HL-60/S4 (cell line): ENCODE data around the gene DDX42.
"Not testable (repeated sequence)": the region's sequence is repeated elsewhere in the genome, so short reads cannot be mapped to it uniquely, and the experiment has no call there.

Experiments
- in situ Hi-C: fragments of 300-500 bp; cut with MboI; formaldehyde crosslinking; loops from 2 replicates; pipeline ENCODE4 v1.14.3; 2022; ENCODE audit warnings: low sequenced_read_pairs

Gene DDX42

GRCh38 chr17:63859257-63859656 is 85.3 kb downstream of the DDX42 start:
- in situ Hi-C loops, result no loop called here

GRCh38 chr17:63866625-63867024 is 92.7 kb downstream of the DDX42 start:
- in situ Hi-C loops, result not testable (repeated sequence)
